Activated CD8-positive, alpha-beta T cell treated with anti-CD3 and anti-CD28 coated beads for 36 hours (primary cell): ENCODE measurements around the gene TREX2. TPM values are rescaled to one million over a fixed set of nuclear protein-coding genes. Genes with fewer than 3 reads are reported as not detected.
A peak's percentile ranks its signal among the peaks of the same experiment; 100 is the strongest.

Source experiments
- ATAC-seq: fragments of 200-7000 bp; cut with Tn5 transposase; one replicate; pipeline ENCODE4 v1.10.0; 2021; ENCODE audit warnings: mild to moderate bottlenecking, moderate library complexity
- CTCF ChIA-PET: fragments of 350-600 bp; sonication (Branson Sonifier 250); formaldehyde crosslinking; loops from one replicate; lab custom pipeline; 2021; ENCODE audit warnings: antibody characterized with exemption; lab: Charles Lee
- POLR2A ChIA-PET: fragments of 350-600 bp; sonication (Branson Sonifier 250); formaldehyde crosslinking; loops from one replicate; lab custom pipeline; 2021; ENCODE audit warnings: antibody characterized with exemption; lab: Charles Lee
- DNase-seq: peaks from one replicate; pipeline ENCODE4 v3.0.0-alpha.2; 2020
- H3K27ac Mint-ChIP-seq: one replicate; pipeline ENCODE4 v1.8.0; 2021; ENCODE audit warnings: mild to moderate bottlenecking, mixed read lengths
- H3K27me3 Mint-ChIP-seq: one replicate; pipeline ENCODE4 v1.8.0; 2021; ENCODE audit warnings: mixed read lengths
- H3K36me3 Mint-ChIP-seq: one replicate; pipeline ENCODE4 v1.8.0; 2021; ENCODE audit warnings: low read depth, mixed read lengths
- H3K4me1 Mint-ChIP-seq: one replicate; pipeline ENCODE4 v1.8.0; 2021; ENCODE audit warnings: low read depth, mixed read lengths
- H3K4me3 Mint-ChIP-seq: one replicate; pipeline ENCODE4 v1.8.0; 2021; ENCODE audit warnings: mild to moderate bottlenecking, moderate library complexity, mixed read lengths
- H3K9me3 Mint-ChIP-seq: one replicate; pipeline ENCODE4 v1.8.0; 2021; ENCODE audit warnings: mixed read lengths
- intact Hi-C: fragments of 100-400 bp; cut with micrococcal nuclease; formaldehyde crosslinking; loops from one replicate; pipeline ENCODE4 v1.10.0; 2022
- total RNA-seq, 2 experiments: library from RNA; stranded (reverse); gene quantifications; one replicate each; pipeline ENCODE4 v1.2.3, GENCODE V29; 2021
- TF ChIP-seq, protein P1 (sequence below): fragments of 200-600 bp; IDR thresholded peaks from one replicate; pipeline ENCODE4 v1.8.0; 2022; ENCODE audit warnings: antibody characterized with exemption, mild to moderate bottlenecking

The TREX2 gene
- total RNA-seq, 2 experiments from 2014 or later: 0.78 to 1.4 TPM

DNA sequence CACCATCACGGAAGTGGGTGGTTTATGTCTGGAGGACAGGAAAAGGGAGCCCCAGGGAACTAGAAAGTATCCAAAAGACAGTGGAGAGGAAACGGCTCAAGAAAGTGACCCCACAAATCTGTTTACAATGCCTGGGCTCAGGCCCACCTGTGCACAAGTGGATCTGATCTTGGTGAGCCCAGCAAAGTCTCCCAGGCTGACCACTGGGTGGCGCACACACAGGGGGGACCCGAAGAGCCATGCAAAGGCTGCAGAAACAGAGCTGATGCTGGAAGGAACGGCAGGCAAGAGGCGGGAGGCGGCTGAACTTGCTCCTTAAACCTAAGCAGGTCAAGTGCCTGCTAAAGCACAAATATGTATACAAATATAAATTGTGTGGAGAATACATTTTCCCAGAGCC, 15.0 kb upstream of the TREX2 start:
- H3K36me3 Mint-ChIP-seq: peaks cover 3% of the 10 kb centered on the region
- TF ChIP-seq, protein P1, sequence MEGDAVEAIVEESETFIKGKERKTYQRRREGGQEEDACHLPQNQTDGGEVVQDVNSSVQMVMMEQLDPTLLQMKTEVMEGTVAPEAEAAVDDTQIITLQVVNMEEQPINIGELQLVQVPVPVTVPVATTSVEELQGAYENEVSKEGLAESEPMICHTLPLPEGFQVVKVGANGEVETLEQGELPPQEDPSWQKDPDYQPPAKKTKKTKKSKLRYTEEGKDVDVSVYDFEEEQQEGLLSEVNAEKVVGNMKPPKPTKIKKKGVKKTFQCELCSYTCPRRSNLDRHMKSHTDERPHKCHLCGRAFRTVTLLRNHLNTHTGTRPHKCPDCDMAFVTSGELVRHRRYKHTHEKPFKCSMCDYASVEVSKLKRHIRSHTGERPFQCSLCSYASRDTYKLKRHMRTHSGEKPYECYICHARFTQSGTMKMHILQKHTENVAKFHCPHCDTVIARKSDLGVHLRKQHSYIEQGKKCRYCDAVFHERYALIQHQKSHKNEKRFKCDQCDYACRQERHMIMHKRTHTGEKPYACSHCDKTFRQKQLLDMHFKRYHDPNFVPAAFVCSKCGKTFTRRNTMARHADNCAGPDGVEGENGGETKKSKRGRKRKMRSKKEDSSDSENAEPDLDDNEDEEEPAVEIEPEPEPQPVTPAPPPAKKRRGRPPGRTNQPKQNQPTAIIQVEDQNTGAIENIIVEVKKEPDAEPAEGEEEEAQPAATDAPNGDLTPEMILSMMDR: peak; percentile 49

DNA sequence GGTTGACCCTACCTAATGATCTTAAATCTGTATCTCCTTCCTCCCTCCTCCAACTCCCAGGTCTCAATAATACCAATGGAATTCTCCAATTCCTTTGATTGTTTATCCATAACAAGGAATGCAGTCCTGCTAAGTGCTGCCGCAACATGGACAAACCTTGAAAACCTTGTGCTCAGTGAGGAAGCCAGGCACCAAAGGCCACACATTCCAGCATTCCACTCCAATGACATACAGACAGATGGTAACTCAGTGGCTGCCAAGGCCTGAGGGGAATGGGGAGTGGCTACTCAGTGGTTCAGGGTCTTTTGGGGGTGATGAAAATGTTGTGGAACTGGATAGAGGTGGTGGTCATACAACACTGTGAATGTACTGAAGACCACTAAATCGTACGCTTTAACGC, 14.1 kb upstream of the TREX2 start:
- Mint-ChIP-seq H3K27me3 (no peaks in the 10 kb centered on the region), H3K36me3 (peaks cover 3% of the 10 kb centered on the region), H3K4me1 (no peaks in the 10 kb centered on the region), H3K9me3 (no peaks in the 10 kb centered on the region), H3K27ac (no peak overlapping the region), H3K4me3 (no peak overlapping the region)
- TF ChIP-seq, protein P1: no peak
- intact Hi-C loops: no loop called here
- no peak for DNase-seq
- POLR2A ChIA-PET: interaction anchor here (0.8 kb wide), 1 partner anchor 10 kb away, joined by 3 read pairs; the partner anchor contains the start of gene HAUS7
- CTCF ChIA-PET: interaction anchor here (1.4 to 2.6 kb wide), 2 partner anchors 22 to 47 kb away, joined by 3 to 18 read pairs; no protein-coding TSS in a partner anchor
- ATAC-seq: no peak

More for the DNA sequence above, 15.0 kb upstream of the TREX2 start:
- Mint-ChIP-seq H3K27me3 (no peaks in the 10 kb centered on the region), H3K4me1 (no peaks in the 10 kb centered on the region), H3K27ac (no peak overlapping the region), H3K9me3 (no peaks in the 10 kb centered on the region), H3K4me3 (no peak overlapping the region)
- ATAC-seq: peak; percentile 70
- intact Hi-C loops: no loop called here
- CTCF ChIA-PET: interaction anchor here (0.6 to 2.6 kb wide), 7 partner anchors 10 to 46 kb away, joined by 3 to 18 read pairs (median 3); no protein-coding TSS in a partner anchor
- peak; percentile 56 for DNase-seq
- POLR2A ChIA-PET: interaction anchor here (0.8 kb wide), 1 partner anchor 9 kb away, joined by 3 read pairs; the partner anchor contains the start of gene HAUS7

DNA sequence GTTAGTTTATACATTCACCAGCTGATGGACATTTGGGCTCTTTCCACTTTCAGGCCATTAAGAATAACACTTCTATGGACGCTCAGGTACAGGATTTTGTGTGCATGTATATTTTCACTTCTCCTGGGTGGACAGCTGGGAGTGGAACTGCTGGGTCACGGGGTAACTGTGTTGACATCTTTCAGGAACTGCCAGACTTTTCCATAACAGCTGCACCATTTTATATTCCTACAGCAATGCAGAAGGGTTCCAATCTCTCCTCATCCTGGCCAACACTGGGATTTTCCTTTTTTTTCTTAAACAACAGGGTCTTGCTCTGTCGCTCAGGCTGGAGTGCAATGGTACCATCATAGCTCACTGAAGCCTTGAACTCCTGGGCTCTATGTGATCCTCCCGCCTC, 12.6 kb upstream of the TREX2 start:
- no peak for DNase-seq
- peaks cover 3% of the 10 kb centered on the region for H3K36me3 Mint-ChIP-seq
- no peaks in the 10 kb centered on the region for H3K4me1 Mint-ChIP-seq
- TF ChIP-seq, protein P1: no peak
- ChIA-PET POLR2A (no interaction called here), CTCF (interaction anchor here (1.0 kb wide), 1 partner anchor 209 kb away, joined by 3 read pairs; no protein-coding TSS in a partner anchor)
- H3K9me3 Mint-ChIP-seq: no peaks in the 10 kb centered on the region
- no peak overlapping the region for H3K4me3 Mint-ChIP-seq
- ATAC-seq: no peak
- no peak overlapping the region for H3K27ac Mint-ChIP-seq
- no peaks in the 10 kb centered on the region for H3K27me3 Mint-ChIP-seq
- intact Hi-C loops: no loop called here

DNA sequence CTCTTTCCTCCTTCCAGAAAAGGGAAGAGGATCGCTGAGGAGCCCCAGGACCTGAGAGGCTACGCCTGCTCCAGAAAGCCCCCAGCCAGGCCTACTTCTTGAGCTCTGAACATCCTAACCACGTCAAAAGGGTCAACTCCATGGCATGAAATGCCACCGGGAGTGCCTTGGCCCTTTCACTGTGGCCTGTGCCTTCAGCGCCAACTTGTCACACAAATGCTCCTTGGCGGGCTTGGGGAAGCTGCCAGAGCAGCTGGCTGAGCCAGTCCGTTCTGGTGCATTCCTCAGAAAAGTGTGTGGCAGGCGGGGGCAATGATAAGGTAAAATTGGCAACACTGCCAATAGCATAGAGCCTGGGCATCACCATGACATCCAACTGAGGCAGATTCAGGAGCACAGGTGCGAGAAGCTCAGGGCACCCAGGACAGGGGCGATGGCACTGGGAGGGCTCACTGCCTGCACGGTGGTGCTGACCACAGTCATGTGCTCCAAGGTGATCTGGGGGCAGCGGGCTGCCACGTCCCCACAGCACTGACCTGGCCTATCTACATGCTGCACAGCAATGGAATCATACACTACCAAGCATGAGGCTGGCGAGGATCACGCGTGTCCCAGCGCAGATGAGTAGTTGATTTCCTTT, 12.1 kb upstream of the TREX2 start:
- Mint-ChIP-seq H3K4me3 (no peak overlapping the region), H3K27me3 (no peaks in the 10 kb centered on the region), H3K27ac (no peak overlapping the region), H3K9me3 (no peaks in the 10 kb centered on the region), H3K36me3 (peaks cover 3% of the 10 kb centered on the region), H3K4me1 (no peaks in the 10 kb centered on the region)
- intact Hi-C loops: no loop called here
- ChIA-PET CTCF (interaction anchor here (1.0 to 1.2 kb wide), 2 partner anchors 13 to 210 kb away, joined by 3 read pairs; partner anchors contain the start of gene HAUS7), POLR2A (no interaction called here)
- DNase-seq (no peak), ATAC-seq (no peak)
- TF ChIP-seq, protein P1: no peak
